Right cardiac atrium (tissue), 5 donors: ENCODE measurements around the gene SERTM1. TPM values are rescaled to one million over a fixed set of nuclear protein-coding genes. Genes with fewer than 3 reads are reported as not detected.
A peak's percentile ranks its signal among the peaks of the same experiment; 100 is the strongest.

Experiments
- ATAC-seq, 2 donors: fragments of 200-7000 bp; cut with Tn5 transposase; one replicate each; pipeline versions ENCODE4 v1.8.0 to v1.9.1; 2020; ENCODE audit warnings: moderate library complexity in 2 of 2, mild to moderate bottlenecking in 1 of 2
- DNase-seq, 3 donors: peaks; one replicate each; pipeline ENCODE4 v3.0.0-alpha.2; 2020
- H3K27ac ChIP-seq: one replicate; pipeline ENCODE4 v1.5.1; 2013; ENCODE audit warnings: mild to moderate bottlenecking, low read length, control low read depth, moderate library complexity
- H3K27me3 ChIP-seq: one replicate; pipeline ENCODE4 v1.6.1; 2013; ENCODE audit not compliant: control insufficient read depth, insufficient read depth
- H3K4me1 ChIP-seq: one replicate; pipeline ENCODE4 v1.6.1; 2013; ENCODE audit warnings: low read length; ENCODE audit not compliant: control insufficient read depth, insufficient read depth
- H3K4me3 ChIP-seq: one replicate; pipeline ENCODE4 v1.5.1; 2013; ENCODE audit warnings: low read length, control low read depth
- H3K9me3 ChIP-seq: one replicate; pipeline ENCODE4 v1.6.1; 2013; ENCODE audit warnings: low read length; ENCODE audit not compliant: control insufficient read depth
- WGBS: extraction: QIAGEN DNeasy Blood & Tissue Kit; methylation state at CpG from one replicate; pipeline ENCODE4 v1.1.7; 2013; 5-methylcytosine and 5-hydroxymethylcytosine counted together
- intact Hi-C, 4 donors: fragments of 100-400 bp; cut with DNase I; formaldehyde crosslinking; loops; one replicate each; pipeline versions ENCODE4 v1.11.0 to v1.14.0; 2022 to 2023
- polyA plus RNA-seq: library from polyadenylated mRNA; stranded (reverse); fragments of 200-250 nt; gene quantifications from one replicate; pipeline ENCODE4 v1.2.3, GENCODE V29; 2013
- total RNA-seq, 4 donors: library from RNA; stranded (reverse); fragmentation: NEBNext Ultra II Directional; extraction: Animal tissue kit (Norgen Biotek cat#: 25700); gene quantifications; one replicate each; pipeline ENCODE4 v1.2.1, GENCODE V29; 2021
- donor health status: healthy with polysubstance abuse.
- donor health status: DM: no; HTN: yes; CAD: no.
- donor health status: DM: no; HTN: no; CAD: no.
- donor health status: DM: no; HTN: yes; CAD: no; lungs with severe emphysema.
- donor health status: DM: yes; HTN: yes; CAD: no.

SERTM1 gene
- total and polyA plus RNA-seq, 5 donors = 0.02 to 0.25 (median 0.15) TPM; not detected in 1

GRCh38 chr13:36674337-36675212, 755 bp downstream of the SERTM1 start:
- WGBS = 9% methylated on average over 33 of the region's 33 CpGs

GRCh38 chr13:36675213-36675536, 1.4 kb downstream of the SERTM1 start:
- 26% methylated on average over 11 of the region's 11 CpGs for WGBS
- ATAC-seq = no peak
- H3K4me3 ChIP-seq = no peak overlapping the region

More at GRCh38 chr13:36674337-36675212, 755 bp downstream of the SERTM1 start:
- intact Hi-C loops = no loop called here
- H3K9me3 ChIP-seq = no peaks in the 10 kb centered on the region
- ATAC-seq = no peak
- H3K27me3 ChIP-seq = no peaks in the 10 kb centered on the region
- H3K4me1 ChIP-seq = no peaks in the 10 kb centered on the region
- peak in 1 of 3 donors; percentile 34 for DNase-seq
- H3K27ac ChIP-seq = no peak overlapping the region
- peak overlapping the region; percentile 1 for H3K4me3 ChIP-seq

GRCh38 chr13:36680913-36681312, 7.1 kb downstream of the SERTM1 start:
- no peaks in the 10 kb centered on the region for H3K27me3 ChIP-seq
- DNase-seq (no peak), ATAC-seq (no peak)
- H3K4me3 ChIP-seq = no peak overlapping the region
- no peaks in the 10 kb centered on the region for H3K9me3 ChIP-seq
- intact Hi-C loops = no loop called here
- no peak overlapping the region for H3K27ac ChIP-seq
- WGBS = 69% methylated on average over 6 of the region's 6 CpGs
- H3K4me1 ChIP-seq = no peaks in the 10 kb centered on the region

More at GRCh38 chr13:36675213-36675536, 1.4 kb downstream of the SERTM1 start:
- H3K9me3 ChIP-seq = no peaks in the 10 kb centered on the region
- H3K27ac ChIP-seq = no peak overlapping the region
- no peaks in the 10 kb centered on the region for H3K4me1 ChIP-seq
- DNase-seq = no peak
- H3K27me3 ChIP-seq = no peaks in the 10 kb centered on the region
- intact Hi-C loops = no loop called here

- ATAC-seq (no peak), DNase-seq (no peak)
- H3K4me3 ChIP-seq = no peak overlapping the region
- intact Hi-C loops = no loop called here
- no peaks in the 10 kb centered on the region for H3K9me3 ChIP-seq
- no peak overlapping the region for H3K27ac ChIP-seq
- H3K27me3 ChIP-seq = no peaks in the 10 kb centered on the region
- no peaks in the 10 kb centered on the region for H3K4me1 ChIP-seq
These were observed 8.2 kb downstream of the SERTM1 start for GRCh38 chr13:36681894-36682624.

GRCh38 chr13:36683701-36684100, 9.9 kb downstream of the SERTM1 start:
- Histone ChIP-seq H3K4me3 (no peak overlapping the region), H3K27ac (no peak overlapping the region), H3K4me1 (no peaks in the 10 kb centered on the region), H3K27me3 (no peaks in the 10 kb centered on the region), H3K9me3 (no peaks in the 10 kb centered on the region)
- intact Hi-C loops = no loop called here
- no peak for ATAC-seq
- WGBS = 83% methylated on average over 6 of the region's 6 CpGs
- DNase-seq = no peak

- WGBS = 53% methylated on average over 1 of the region's 1 CpG
- intact Hi-C loops = no loop called here
- ATAC-seq (no peak), DNase-seq (no peak)
- no peaks in the 10 kb centered on the region for H3K9me3 ChIP-seq
- H3K4me3 ChIP-seq = no peak overlapping the region
- no peak overlapping the region for H3K27ac ChIP-seq
- H3K4me1 ChIP-seq = no peaks in the 10 kb centered on the region
- no peaks in the 10 kb centered on the region for H3K27me3 ChIP-seq
These were observed 12.1 kb downstream of the SERTM1 start for GRCh38 chr13:36685927-36686326.

GRCh38 chr13:36696410-36697010, 22.7 kb downstream of the SERTM1 start:
- intact Hi-C loops = no loop called here

GRCh38 chr13:36700170-36700569, 26.4 kb downstream of the SERTM1 start:
- DNase-seq = no peak
- Histone ChIP-seq H3K27me3 (no peaks in the 10 kb centered on the region), H3K27ac (no peak overlapping the region), H3K9me3 (no peaks in the 10 kb centered on the region), H3K4me3 (no peak overlapping the region), H3K4me1 (no peaks in the 10 kb centered on the region)
- ATAC-seq = no peak
- intact Hi-C loops = no loop called here
- WGBS = 69% methylated on average over 5 of the region's 5 CpGs

More at GRCh38 chr13:36696410-36697010, 22.7 kb downstream of the SERTM1 start:
- DNase-seq = no peak
- no peak overlapping the region for H3K27ac ChIP-seq
- H3K4me3 ChIP-seq = no peak overlapping the region
- no peaks in the 10 kb centered on the region for H3K4me1 ChIP-seq
- 57% methylated on average over 9 of the region's 9 CpGs for WGBS
- H3K9me3 ChIP-seq = no peaks in the 10 kb centered on the region
- H3K27me3 ChIP-seq = no peaks in the 10 kb centered on the region
- ATAC-seq = no peak

- no peak overlapping the region for H3K27ac ChIP-seq
- H3K4me3 ChIP-seq = no peak overlapping the region
- no peaks in the 10 kb centered on the region for H3K9me3 ChIP-seq
- 57% methylated on average over 1 of the region's 1 CpG for WGBS
- H3K27me3 ChIP-seq = no peaks in the 10 kb centered on the region
- intact Hi-C loops = no loop called here
- H3K4me1 ChIP-seq = no peaks in the 10 kb centered on the region
- ATAC-seq (no peak), DNase-seq (no peak)
These were observed 32.9 kb downstream of the SERTM1 start for GRCh38 chr13:36706755-36707154.

- WGBS = 75% methylated on average over 1 of the region's 1 CpG
These were observed 35.5 kb downstream of the SERTM1 start for GRCh38 chr13:36709136-36709890.

More at GRCh38 chr13:36709136-36709890, 35.5 kb downstream of the SERTM1 start:
- no peak overlapping the region for H3K27ac ChIP-seq
- DNase-seq = no peak
- no peak overlapping the region for H3K4me3 ChIP-seq
- no peaks in the 10 kb centered on the region for H3K4me1 ChIP-seq
- no peaks in the 10 kb centered on the region for H3K9me3 ChIP-seq
- intact Hi-C loops = no loop called here
- ATAC-seq = no peak
- no peaks in the 10 kb centered on the region for H3K27me3 ChIP-seq
